Activated T-helper 9 cell treated with anti-CD3 and anti-CD28 coated beads, Interleukin-2, amount 50 U/mL, for 16 hours (primary cell): ENCODE results near the gene BLID.

ENCODE experiments used
- DNase-seq: peaks from one replicate; pipeline ENCODE4 v3.0.0-alpha.2; 2020; ENCODE audit warnings: low read depth

BLID gene

GRCh38 chr11:122105044-122105758, 10.8 kb downstream of the BLID start:
- no peak for DNase-seq

- no peak for DNase-seq
These were observed 11.7 kb downstream of the BLID start for GRCh38 chr11:122104341-122104740.

- no peak for DNase-seq
These were observed 12.3 kb downstream of the BLID start for GRCh38 chr11:122103726-122104125.

GRCh38 chr11:122103321-122103720, 12.7 kb downstream of the BLID start:
- no peak for DNase-seq

GRCh38 chr11:122102426-122102825, 13.6 kb downstream of the BLID start:
- no peak for DNase-seq

- DNase-seq, result no peak
These were observed 14.3 kb downstream of the BLID start for GRCh38 chr11:122101625-122102291.

- no peak for DNase-seq
These were observed 15.3 kb downstream of the BLID start for GRCh38 chr11:122100756-122101080.

GRCh38 chr11:122100037-122100755, 15.8 kb downstream of the BLID start:
- no peak for DNase-seq

GRCh38 chr11:122099374-122100036, 16.5 kb downstream of the BLID start:
- DNase-seq, result no peak

GRCh38 chr11:122098261-122098980, 17.6 kb downstream of the BLID start:
- DNase-seq, result no peak

- no peak for DNase-seq
These were observed 18.5 kb downstream of the BLID start for GRCh38 chr11:122097419-122098001.

- DNase-seq, result no peak
These were observed 19.5 kb downstream of the BLID start for GRCh38 chr11:122096272-122097112.

GRCh38 chr11:122095681-122096262, 20.2 kb downstream of the BLID start:
- no peak for DNase-seq

- no peak for DNase-seq
These were observed 21.2 kb downstream of the BLID start for GRCh38 chr11:122094836-122095235.

GRCh38 chr11:122093731-122094275, 22.2 kb downstream of the BLID start:
- DNase-seq, result no peak

GRCh38 chr11:122091835-122092234, 24.2 kb downstream of the BLID start:
- no peak for DNase-seq

GRCh38 chr11:122089111-122089510, 26.9 kb downstream of the BLID start:
- no peak for DNase-seq

- DNase-seq, result no peak
These were observed 30.3 kb downstream of the BLID start for GRCh38 chr11:122085712-122086111.

- no peak for DNase-seq
These were observed 30.8 kb downstream of the BLID start for GRCh38 chr11:122085264-122085663.

GRCh38 chr11:122082205-122082604, 33.8 kb downstream of the BLID start:
- no peak for DNase-seq
